MM.1S (cell line): ENCODE measurements around the gene POSTN.

Experiments
- DNase-seq: peaks from one replicate; pipeline ENCODE4 v3.0.0-alpha.2; 2015
- H2AFZ ChIP-seq: fragments of 300-600 bp; sonication (generic); 2 replicates; pipeline ENCODE4 v1.6.0; 2016; ENCODE audit warnings: antibody characterized with exemption, low read length
- H3F3A ChIP-seq: fragments of 300-600 bp; sonication (generic); 2 replicates; pipeline ENCODE4 v1.6.1; 2016; ENCODE audit warnings: mild to moderate bottlenecking, antibody characterized with exemption, low read length, moderate library complexity, mixed read lengths; ENCODE audit not compliant: insufficient read depth
- H3K27ac ChIP-seq: fragments of 300-600 bp; sonication (generic); 2 replicates; pipeline ENCODE4 v1.5.1; 2016; ENCODE audit warnings: mild to moderate bottlenecking, low read length
- H3K27me3 ChIP-seq: fragments of 300-600 bp; sonication (generic); replicated peaks from 2 replicates; pipeline ENCODE4 v1.6.0; 2016; ENCODE audit warnings: low read length; ENCODE audit not compliant: insufficient read depth
- H3K36me3 ChIP-seq: fragments of 300-600 bp; sonication (generic); replicated peaks from 2 replicates; pipeline ENCODE4 v1.6.1; 2016; ENCODE audit warnings: mild to moderate bottlenecking, low read length, mixed read lengths; ENCODE audit not compliant: insufficient read depth
- H3K4me1 ChIP-seq: fragments of 300-600 bp; sonication (generic); 2 replicates; pipeline ENCODE4 v1.6.1; 2016; ENCODE audit warnings: low read length, mixed read lengths
- H3K4me2 ChIP-seq: fragments of 300-600 bp; sonication (generic); 2 replicates; pipeline ENCODE4 v1.6.0; 2016; ENCODE audit warnings: low read depth, low read length
- H3K4me3 ChIP-seq: fragments of 300-600 bp; sonication (generic); 2 replicates; pipeline ENCODE4 v1.5.1; 2016; ENCODE audit warnings: low read length, mixed read lengths
- H3K79me2 ChIP-seq: fragments of 300-600 bp; sonication (generic); 2 replicates; pipeline ENCODE4 v1.6.1; 2016; ENCODE audit warnings: mixed run types, low read length, mixed read lengths
- H3K9ac ChIP-seq: fragments of 300-600 bp; sonication (generic); 2 replicates; pipeline ENCODE4 v1.6.1; 2016; ENCODE audit warnings: low read length, mixed read lengths
- H3K9me2 ChIP-seq: fragments of 300-600 bp; sonication (generic); replicated peaks from 2 replicates; pipeline ENCODE4 v1.6.1; 2016; ENCODE audit warnings: mild to moderate bottlenecking, low read length, mixed read lengths; ENCODE audit not compliant: insufficient read depth
- H3K9me3 ChIP-seq: fragments of 300-600 bp; sonication (generic); replicated peaks from 2 replicates; pipeline ENCODE4 v1.6.1; 2016; ENCODE audit warnings: mild to moderate bottlenecking, low read length, mixed read lengths; ENCODE audit not compliant: insufficient read depth
- H4K20me1 ChIP-seq: fragments of 300-600 bp; sonication (generic); 2 replicates; pipeline ENCODE4 v1.6.1; 2016; ENCODE audit warnings: mild to moderate bottlenecking, low read length, moderate library complexity, mixed read lengths; ENCODE audit not compliant: insufficient read depth
- EZH2 ChIP-seq: fragments of 300-600 bp; sonication (generic); optimal IDR thresholded peaks from 2 replicates; pipeline ENCODE3; 2017; ENCODE audit warnings: low read depth, mild to moderate bottlenecking, antibody characterized with exemption, low read length, mixed read lengths
- EZH2phosphoT487 ChIP-seq: fragments of 300-600 bp; sonication (generic); IDR thresholded peaks from 2 replicates; pipeline ENCODE4 v1.6.1; 2018; ENCODE audit warnings: antibody characterized with exemption, low read length
- TF ChIP-seq, protein P1 (sequence below): fragments of 300-600 bp; sonication (generic); IDR thresholded peaks from 2 replicates; pipeline ENCODE4 v1.5.1; 2016; ENCODE audit warnings: antibody characterized with exemption, low read length, mixed read lengths

POSTN gene

DNA sequence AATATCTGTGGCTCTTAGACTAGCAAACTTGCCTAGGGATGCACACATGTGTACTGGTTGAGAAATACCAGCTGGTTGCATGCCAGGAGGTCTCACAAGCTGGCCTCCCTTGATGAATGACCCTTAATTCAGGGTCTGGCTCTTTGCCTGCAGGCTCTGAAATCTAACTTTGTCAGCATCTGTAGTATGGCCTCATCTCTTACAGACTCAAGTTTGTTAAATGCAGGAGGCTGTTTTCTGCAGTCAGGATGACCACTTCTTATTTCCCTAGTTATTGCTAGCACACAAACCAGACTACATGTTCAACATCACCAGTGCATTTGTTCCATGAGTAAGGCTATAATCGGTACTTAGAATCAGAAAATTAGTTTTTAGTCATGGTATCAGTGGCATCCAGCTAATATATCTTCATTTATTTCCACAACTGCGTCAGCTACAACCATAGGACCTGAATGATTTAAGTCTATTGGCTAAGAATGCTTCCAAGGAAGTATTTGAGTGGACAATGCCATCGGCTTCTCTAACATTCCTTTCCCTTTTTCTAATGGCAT lies 23.3 kb upstream of the POSTN start:
- H3K27ac ChIP-seq, result no peak overlapping the region
- TF ChIP-seq EZH2phosphoT487 (no peak), EZH2 (no peak)
- TF ChIP-seq, protein P1, sequence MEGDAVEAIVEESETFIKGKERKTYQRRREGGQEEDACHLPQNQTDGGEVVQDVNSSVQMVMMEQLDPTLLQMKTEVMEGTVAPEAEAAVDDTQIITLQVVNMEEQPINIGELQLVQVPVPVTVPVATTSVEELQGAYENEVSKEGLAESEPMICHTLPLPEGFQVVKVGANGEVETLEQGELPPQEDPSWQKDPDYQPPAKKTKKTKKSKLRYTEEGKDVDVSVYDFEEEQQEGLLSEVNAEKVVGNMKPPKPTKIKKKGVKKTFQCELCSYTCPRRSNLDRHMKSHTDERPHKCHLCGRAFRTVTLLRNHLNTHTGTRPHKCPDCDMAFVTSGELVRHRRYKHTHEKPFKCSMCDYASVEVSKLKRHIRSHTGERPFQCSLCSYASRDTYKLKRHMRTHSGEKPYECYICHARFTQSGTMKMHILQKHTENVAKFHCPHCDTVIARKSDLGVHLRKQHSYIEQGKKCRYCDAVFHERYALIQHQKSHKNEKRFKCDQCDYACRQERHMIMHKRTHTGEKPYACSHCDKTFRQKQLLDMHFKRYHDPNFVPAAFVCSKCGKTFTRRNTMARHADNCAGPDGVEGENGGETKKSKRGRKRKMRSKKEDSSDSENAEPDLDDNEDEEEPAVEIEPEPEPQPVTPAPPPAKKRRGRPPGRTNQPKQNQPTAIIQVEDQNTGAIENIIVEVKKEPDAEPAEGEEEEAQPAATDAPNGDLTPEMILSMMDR, result no peak
- no peaks in the 10 kb centered on the region for H3K79me2 ChIP-seq
- no peaks in the 10 kb centered on the region for H3K9me3 ChIP-seq
- DNase-seq, result no peak
- no peaks in the 10 kb centered on the region for H3K4me1 ChIP-seq
- no peaks in the 10 kb centered on the region for H3K27me3 ChIP-seq
- no peaks in the 10 kb centered on the region for H4K20me1 ChIP-seq
- no peaks in the 10 kb centered on the region for H3K36me3 ChIP-seq
- no peaks in the 10 kb centered on the region for H3K9me2 ChIP-seq
- H3K9ac ChIP-seq, result no peak overlapping the region
- no peak overlapping the region for H3K4me3 ChIP-seq
- H3K4me2 ChIP-seq, result no peak overlapping the region
- H3F3A ChIP-seq, result no peaks in the 10 kb centered on the region
- no peak overlapping the region for H2AFZ ChIP-seq

DNA sequence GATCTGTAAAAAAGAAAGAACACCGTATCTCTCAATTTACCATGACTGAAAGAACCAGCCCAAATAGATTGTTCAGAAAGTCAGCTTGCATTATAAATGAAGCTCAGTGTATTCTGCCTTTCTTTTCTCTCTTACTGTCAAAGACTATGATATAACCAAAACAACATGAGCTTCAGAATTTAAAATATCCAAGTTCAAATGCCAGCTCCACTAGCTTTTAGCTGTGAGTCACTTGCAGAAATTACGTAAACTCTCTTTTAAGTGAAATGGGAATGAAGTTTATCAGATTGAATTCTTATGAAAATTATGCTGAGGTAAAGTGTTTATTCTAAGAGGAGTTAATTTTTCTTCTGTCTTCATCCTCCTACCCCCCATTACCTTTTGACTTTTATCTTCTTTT lies 20.0 kb upstream of the POSTN start:
- Histone ChIP-seq H4K20me1 (no peaks in the 10 kb centered on the region), H3K79me2 (no peaks in the 10 kb centered on the region), H3K9me3 (no peaks in the 10 kb centered on the region), H3K4me1 (no peaks in the 10 kb centered on the region), H3K4me2 (no peak overlapping the region), H3F3A (no peaks in the 10 kb centered on the region), H3K27me3 (no peaks in the 10 kb centered on the region), H2AFZ (no peak overlapping the region), H3K9me2 (no peaks in the 10 kb centered on the region), H3K36me3 (no peaks in the 10 kb centered on the region), H3K27ac (no peak overlapping the region), H3K9ac (no peak overlapping the region), H3K4me3 (no peak overlapping the region)
- TF ChIP-seq EZH2phosphoT487 (no peak), EZH2 (no peak)
- TF ChIP-seq, protein P1, result no peak
- no peak for DNase-seq

DNA sequence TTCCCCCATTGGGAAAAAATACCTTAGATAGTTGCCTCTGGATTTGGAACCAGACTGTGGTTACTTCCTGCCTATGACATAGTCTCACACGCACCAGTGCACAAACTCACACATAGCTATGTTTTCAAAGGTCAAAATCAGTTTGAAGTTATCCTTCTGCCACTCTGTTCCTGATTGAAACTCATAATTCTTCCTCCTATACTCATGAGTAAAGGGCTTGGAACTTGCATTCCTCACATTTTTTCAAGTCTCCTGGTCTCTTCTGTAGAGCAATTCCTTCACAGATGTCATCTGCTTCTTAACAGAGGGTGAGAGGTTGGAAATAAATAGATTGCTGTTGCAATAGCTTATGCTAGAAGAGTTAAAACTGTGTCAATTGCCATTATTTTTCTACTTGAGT lies 18.6 kb upstream of the POSTN start:
- Histone ChIP-seq H3K4me1 (no peaks in the 10 kb centered on the region), H3K36me3 (no peaks in the 10 kb centered on the region), H2AFZ (no peak overlapping the region), H3F3A (no peaks in the 10 kb centered on the region), H3K4me2 (no peak overlapping the region), H3K9me2 (no peaks in the 10 kb centered on the region), H4K20me1 (no peaks in the 10 kb centered on the region), H3K27ac (no peak overlapping the region), H3K9me3 (no peaks in the 10 kb centered on the region), H3K4me3 (no peak overlapping the region), H3K79me2 (no peaks in the 10 kb centered on the region), H3K9ac (no peak overlapping the region), H3K27me3 (no peaks in the 10 kb centered on the region)
- no peak for DNase-seq
- TF ChIP-seq EZH2 (no peak), EZH2phosphoT487 (no peak)
- TF ChIP-seq, protein P1, result no peak
